ENCODE data around the gene KCNK6. TPM values are rescaled to one million over a fixed set of nuclear protein-coding genes. Genes with fewer than 3 reads are reported as not detected.

Gene KCNK6
- total and polyA plus RNA-seq, 3 donors from 2014 or later, result 2.3 to 3.5 (median 3.4) TPM

- Histone ChIP-seq H3K27me3 (no peaks in the 10 kb centered on the region), H3K27ac (no peak overlapping the region), H3K4me1 (peaks cover 13% of the 10 kb centered on the region), H3K9me3 (no peaks in the 10 kb centered on the region), H3K36me3 (ENCODE audit: low read depth, missing control alignments) (no peaks in the 10 kb centered on the region), H3K4me3 (peak overlapping the region in 1 of 2 donors; percentile 99)
- TF ChIP-seq CTCF (IDR thresholded peaks at IDR 0.05), result no peak
- TF ChIP-seq POLR2A (IDR thresholded peaks at IDR 0.05), result no peak
- WGBS, 2 donors, result 37 to 46% methylated on average over 5 of the region's 5 CpGs
- no peak for DNase-seq
- intact Hi-C loops (cut with DNase I; ENCODE audit: low total_unique reads), result no loop called here
Observed at GRCh38 chr19:38375748-38376147, 56.1 kb downstream of the KCNK6 start.

- DNase-seq, result no peak
- Histone ChIP-seq H3K27me3 (no peaks in the 10 kb centered on the region), H3K4me3 (no peak overlapping the region), H3K27ac (no peak overlapping the region), H3K36me3 (ENCODE audit: low read depth, missing control alignments) (no peaks in the 10 kb centered on the region), H3K4me1 (peaks cover 13% of the 10 kb centered on the region), H3K9me3 (no peaks in the 10 kb centered on the region)
- intact Hi-C loops (cut with DNase I; ENCODE audit: low total_unique reads), result no loop called here
- 73 to 81% methylated on average over 3 of the region's 3 CpGs for WGBS, 2 donors
- TF ChIP-seq CTCF (IDR thresholded peaks at IDR 0.05) (no peak), POLR2A (IDR thresholded peaks at IDR 0.05) (no peak)
Observed at GRCh38 chr19:38376576-38376975, 56.9 kb downstream of the KCNK6 start.

- H3K9me3 ChIP-seq, result no peaks in the 10 kb centered on the region
- H3K4me1 ChIP-seq, result peaks cover 13% of the 10 kb centered on the region
- WGBS, 2 donors, result 93 to 95% methylated on average over 4 of the region's 4 CpGs
- no peak overlapping the region for H3K4me3 ChIP-seq
- intact Hi-C loops (cut with DNase I; ENCODE audit: low total_unique reads), result no loop called here
- no peaks in the 10 kb centered on the region for H3K27me3 ChIP-seq
- no peak overlapping the region for H3K27ac ChIP-seq
- H3K36me3 ChIP-seq (ENCODE audit: low read depth, missing control alignments), result no peaks in the 10 kb centered on the region
- DNase-seq, result no peak
- no peak for TF ChIP-seq CTCF (IDR thresholded peaks at IDR 0.05)
- TF ChIP-seq POLR2A (IDR thresholded peaks at IDR 0.05), result no peak
Observed at GRCh38 chr19:38377052-38377451, 57.4 kb downstream of the KCNK6 start.

GRCh38 chr19:38378866-38379265, 59.2 kb downstream of the KCNK6 start:
- Histone ChIP-seq H3K9me3 (no peaks in the 10 kb centered on the region), H3K4me3 (no peak overlapping the region), H3K4me1 (peaks cover 13% of the 10 kb centered on the region), H3K36me3 (ENCODE audit: low read depth, missing control alignments) (no peaks in the 10 kb centered on the region), H3K27ac (no peak overlapping the region), H3K27me3 (no peaks in the 10 kb centered on the region)
- intact Hi-C loops (cut with DNase I; ENCODE audit: low total_unique reads), result no loop called here
- 89% methylated on average over 10 of the region's 10 CpGs for WGBS, 2 donors
- TF ChIP-seq POLR2A (IDR thresholded peaks at IDR 0.05) (no peak), CTCF (IDR thresholded peaks at IDR 0.05) (no peak)
- DNase-seq, result no peak

- Histone ChIP-seq H3K9me3 (no peaks in the 10 kb centered on the region), H3K4me3 (no peak overlapping the region), H3K36me3 (ENCODE audit: low read depth, missing control alignments) (no peaks in the 10 kb centered on the region), H3K27ac (no peak overlapping the region), H3K4me1 (peaks cover 2% of the 10 kb centered on the region), H3K27me3 (no peaks in the 10 kb centered on the region)
- intact Hi-C loops (cut with DNase I; ENCODE audit: low total_unique reads), result no loop called here
- TF ChIP-seq CTCF (IDR thresholded peaks at IDR 0.05), result no peak
- TF ChIP-seq POLR2A (IDR thresholded peaks at IDR 0.05), result no peak
- DNase-seq, result no peak
- WGBS, 2 donors, result 91 to 94% methylated on average over 9 of the region's 9 CpGs
Observed at GRCh38 chr19:38381138-38381537, 61.5 kb downstream of the KCNK6 start.
